Bronchial epithelial cell (primary cell): ENCODE results near the gene DEAF1. TPM values are rescaled to one million over a fixed set of nuclear protein-coding genes. Genes with fewer than 3 reads are reported as not detected.
A peak's percentile ranks its signal among the peaks of the same experiment; 100 is the strongest.

Experiments used
- DNase-seq: peaks from one replicate; pipeline ENCODE4 v3.0.0-alpha.2; 2010; ENCODE audit warnings: low read depth
- FAIRE-seq: peaks from 2 replicates; lab custom pipeline; 2011; peaks lifted over from hg19 to GRCh38; lab: Jason Lieb, UNC
- H3K27me3 ChIP-seq: 2 replicates; pipeline ENCODE4 v1.5.1; 2011; ENCODE audit warnings: low read length; ENCODE audit not compliant: control insufficient read depth, insufficient read depth
- H3K36me3 ChIP-seq: 2 replicates; pipeline ENCODE4 v1.5.1; 2011; ENCODE audit warnings: low read length; ENCODE audit not compliant: control insufficient read depth, insufficient read depth
- H3K4me3 ChIP-seq: 2 replicates; pipeline ENCODE4 v1.5.1; 2011; ENCODE audit warnings: mild to moderate bottlenecking, low read depth, low read length, control low read depth
- total RNA-seq: library from RNA; depleted of rRNA; stranded (reverse); fragments of >200 nt; gene quantifications from 2 replicates; pipeline ENCODE4 v1.2.1, GENCODE V29; 2014
- TF ChIP-seq, protein P1 (sequence below): IDR thresholded peaks from 2 replicates; pipeline ENCODE4 v1.5.1; 2011; ENCODE audit warnings: mild to moderate bottlenecking, moderate library complexity, low read length, control low read depth, inconsistent platforms; ENCODE audit not compliant: insufficient read depth, severe bottlenecking

Gene DEAF1
- total RNA-seq, 1 donor from 2014 or later, result 23.4 TPM

DNA sequence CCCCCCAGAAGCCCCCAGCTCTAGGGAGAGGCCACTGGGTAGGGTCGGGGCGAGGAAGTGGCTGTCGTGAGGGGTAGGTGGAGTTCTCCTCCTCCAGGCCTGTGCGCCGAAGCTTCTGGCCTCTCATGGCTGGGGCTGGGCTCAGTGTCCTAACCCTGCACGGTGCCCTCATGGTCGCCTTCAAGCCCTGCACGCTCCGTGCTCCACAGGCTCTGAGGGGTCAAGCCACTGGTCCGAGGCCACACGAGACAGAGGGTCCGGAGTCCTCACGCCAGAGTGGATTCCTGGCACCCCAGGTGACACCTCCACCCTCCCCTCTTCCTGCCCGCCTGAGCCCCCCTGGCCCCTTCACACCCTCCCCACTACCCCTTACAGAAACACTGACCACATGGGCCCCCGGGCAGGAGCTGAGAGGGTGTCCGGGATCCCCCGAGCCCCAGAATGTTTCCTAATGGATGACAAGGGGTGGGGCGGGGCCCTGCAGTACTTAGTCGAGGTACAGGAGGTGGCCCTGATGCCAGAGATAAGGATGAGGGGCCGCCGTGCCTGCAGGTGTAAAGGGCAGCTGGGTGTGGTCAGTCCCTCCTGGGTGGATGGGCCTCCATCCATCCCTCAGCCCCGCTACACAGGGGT lies 69.3 kb downstream of the DEAF1 start:
- TF ChIP-seq, protein P1, sequence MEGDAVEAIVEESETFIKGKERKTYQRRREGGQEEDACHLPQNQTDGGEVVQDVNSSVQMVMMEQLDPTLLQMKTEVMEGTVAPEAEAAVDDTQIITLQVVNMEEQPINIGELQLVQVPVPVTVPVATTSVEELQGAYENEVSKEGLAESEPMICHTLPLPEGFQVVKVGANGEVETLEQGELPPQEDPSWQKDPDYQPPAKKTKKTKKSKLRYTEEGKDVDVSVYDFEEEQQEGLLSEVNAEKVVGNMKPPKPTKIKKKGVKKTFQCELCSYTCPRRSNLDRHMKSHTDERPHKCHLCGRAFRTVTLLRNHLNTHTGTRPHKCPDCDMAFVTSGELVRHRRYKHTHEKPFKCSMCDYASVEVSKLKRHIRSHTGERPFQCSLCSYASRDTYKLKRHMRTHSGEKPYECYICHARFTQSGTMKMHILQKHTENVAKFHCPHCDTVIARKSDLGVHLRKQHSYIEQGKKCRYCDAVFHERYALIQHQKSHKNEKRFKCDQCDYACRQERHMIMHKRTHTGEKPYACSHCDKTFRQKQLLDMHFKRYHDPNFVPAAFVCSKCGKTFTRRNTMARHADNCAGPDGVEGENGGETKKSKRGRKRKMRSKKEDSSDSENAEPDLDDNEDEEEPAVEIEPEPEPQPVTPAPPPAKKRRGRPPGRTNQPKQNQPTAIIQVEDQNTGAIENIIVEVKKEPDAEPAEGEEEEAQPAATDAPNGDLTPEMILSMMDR, result no peak
- Histone ChIP-seq H3K27me3 (peaks cover 4% of the 10 kb centered on the region), H3K36me3 (peaks cover 1% of the 10 kb centered on the region), H3K4me3 (no peak overlapping the region)
- DNase-seq, result no peak
- FAIRE-seq, result no peak

DNA sequence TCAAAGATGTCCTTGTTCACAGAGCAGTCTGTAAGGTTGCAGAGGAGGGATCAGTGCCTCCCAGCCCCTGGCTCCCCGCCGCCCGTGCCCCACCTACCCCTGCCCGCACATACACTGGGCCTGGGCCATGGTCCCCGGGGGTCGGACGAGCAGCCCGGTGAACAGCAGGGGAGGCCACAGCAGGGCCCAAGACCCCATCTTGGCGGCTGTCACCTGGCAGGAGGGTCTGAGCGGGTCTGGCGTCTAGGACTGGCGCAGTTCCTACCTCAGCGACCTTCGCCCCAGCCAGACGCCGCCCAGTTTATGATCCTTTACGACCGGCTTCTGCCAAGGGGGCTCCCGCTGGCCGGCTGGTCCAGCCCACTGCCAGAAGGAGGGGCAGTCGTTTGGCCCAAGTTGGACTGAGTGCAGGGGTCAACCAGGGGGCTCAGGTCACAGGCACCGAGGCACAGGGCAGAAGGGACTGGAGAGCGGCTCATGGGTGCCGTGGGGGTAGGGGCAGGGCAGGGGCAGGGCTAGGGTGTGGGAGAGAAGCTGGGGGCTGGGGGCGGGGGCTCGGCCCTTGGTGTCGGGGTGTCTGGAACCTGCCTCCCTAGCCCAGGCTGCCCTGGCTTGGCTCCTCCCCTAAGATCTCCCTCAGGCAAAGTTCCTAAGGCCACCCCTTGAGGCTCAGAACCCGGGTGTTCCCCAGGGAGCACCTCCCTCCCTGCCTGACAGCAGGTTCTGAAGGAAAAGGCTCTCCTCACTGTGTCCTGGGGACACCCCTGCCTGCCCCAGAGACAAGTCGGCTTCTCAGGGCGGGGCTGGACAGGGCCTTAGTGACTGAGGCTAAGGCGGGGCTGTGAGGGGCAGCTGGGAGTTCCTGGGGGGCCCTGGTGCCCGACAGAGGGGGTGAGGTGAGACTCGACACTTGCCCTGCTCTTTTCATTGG lies 70.1 kb downstream of the DEAF1 start, which contains the start of gene CDHR5:
CDHR5 (minus strand) TSS at position 251 of the 931 bp plus-strand sequence; CDS start at position 198, 53 bp downstream.
- peaks cover 1% of the 10 kb centered on the region for H3K36me3 ChIP-seq
- peaks cover 4% of the 10 kb centered on the region for H3K27me3 ChIP-seq
- no peak within 1 kb of the TSS for H3K4me3 ChIP-seq
- no peak for DNase-seq
- TF ChIP-seq, protein P1, result no peak
- FAIRE-seq, result no peak

DNA sequence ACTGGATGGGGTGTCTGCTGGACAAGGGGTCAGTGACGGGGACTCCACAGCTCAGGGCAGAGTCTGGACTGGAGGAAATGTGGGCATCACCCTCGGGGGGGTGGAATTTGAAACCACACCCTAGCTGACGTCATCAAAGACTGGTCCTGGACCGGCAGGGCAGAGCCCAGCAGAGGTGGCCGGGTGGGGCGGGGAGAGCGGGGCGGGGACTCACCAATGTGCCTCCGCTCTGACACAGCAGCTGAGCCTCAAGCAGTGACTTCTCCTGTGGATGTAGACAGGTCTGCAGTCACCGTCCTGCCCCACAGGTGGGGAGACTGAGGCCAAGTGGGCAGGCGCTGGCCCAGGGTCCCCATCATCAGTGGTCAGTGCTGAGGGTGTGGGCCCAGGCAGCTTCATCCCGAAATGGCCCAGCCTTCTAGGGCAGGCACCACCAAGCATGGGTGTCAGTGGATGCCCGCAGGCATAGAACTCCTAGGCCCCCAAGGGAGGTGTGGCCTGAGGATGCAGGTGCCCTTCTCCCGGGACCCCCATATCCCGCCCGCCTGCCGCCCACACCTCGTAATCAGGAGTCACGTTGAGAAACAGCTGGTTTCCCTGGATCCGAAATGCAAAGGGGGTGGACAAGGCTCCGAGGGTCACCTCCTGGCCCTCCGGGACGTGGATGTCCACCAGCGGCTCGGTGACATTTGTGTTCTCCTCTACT lies 70.9 kb downstream of the DEAF1 start:
- TF ChIP-seq, protein P1, result no peak
- no peak overlapping the region for H3K4me3 ChIP-seq
- peaks cover 3% of the 10 kb centered on the region for H3K36me3 ChIP-seq
- H3K27me3 ChIP-seq, result peaks cover 4% of the 10 kb centered on the region
- DNase-seq (peak; percentile 48), FAIRE-seq (no peak)

DNA sequence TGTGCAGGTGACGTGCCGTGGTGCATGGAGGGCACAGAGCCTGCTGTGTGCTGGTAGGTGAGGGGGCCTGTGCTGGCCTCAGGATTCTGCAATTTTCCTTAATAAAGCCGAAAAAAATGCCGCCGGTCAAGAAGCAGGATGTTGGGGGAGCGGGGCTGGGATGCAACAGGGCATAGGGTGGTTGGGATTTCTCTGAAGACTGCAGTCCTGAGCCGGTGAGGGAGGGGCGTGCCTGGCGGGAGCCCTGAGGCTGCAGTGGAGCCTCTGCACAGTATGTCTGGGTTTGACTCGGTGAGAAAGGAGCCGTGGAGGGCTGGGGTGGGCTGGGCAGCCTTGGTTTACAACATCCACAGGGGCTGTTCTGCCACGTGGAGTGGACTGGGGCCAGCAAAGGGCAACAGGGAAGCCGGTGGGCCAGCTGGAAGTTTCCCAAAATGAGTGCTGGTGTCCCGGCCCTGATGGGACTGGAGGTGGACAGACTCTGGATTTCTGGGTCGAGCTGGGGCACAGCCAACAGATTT lies 71.6 kb downstream of the DEAF1 start:
- no peak for FAIRE-seq

DNA sequence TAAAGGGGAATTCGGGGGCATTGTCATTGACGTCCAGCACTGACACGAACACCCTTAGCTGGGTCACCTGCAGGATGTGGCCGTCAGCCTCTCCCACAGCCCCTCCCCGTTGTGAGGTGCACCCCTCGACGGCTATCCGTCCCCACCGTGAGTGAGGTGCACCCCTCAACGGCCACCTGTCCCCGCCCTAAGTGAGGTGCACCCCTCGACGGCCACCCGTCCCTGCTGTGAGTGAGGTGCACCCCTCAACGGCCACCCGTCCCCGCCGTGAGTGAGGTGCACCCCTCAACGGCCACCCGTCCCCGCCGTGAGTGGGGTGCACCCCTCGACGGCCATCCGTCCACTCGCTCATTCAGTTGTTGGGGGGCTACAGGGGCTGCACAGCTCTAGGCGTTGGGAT lies 73.2 kb downstream of the DEAF1 start:
- FAIRE-seq (no peak), DNase-seq (no peak)
- Histone ChIP-seq H3K27me3 (peaks cover 4% of the 10 kb centered on the region), H3K36me3 (peaks cover 5% of the 10 kb centered on the region), H3K4me3 (no peak overlapping the region)
- TF ChIP-seq, protein P1, result no peak

More for the DNA sequence above, 71.6 kb downstream of the DEAF1 start:
- no peak for DNase-seq
- peaks cover 4% of the 10 kb centered on the region for H3K27me3 ChIP-seq
- H3K36me3 ChIP-seq, result peaks cover 3% of the 10 kb centered on the region
- no peak overlapping the region for H3K4me3 ChIP-seq
- TF ChIP-seq, protein P1, result no peak
